Epithelial cell of umbilical artery (primary cell): Measurements from ENCODE around the gene UGT1A8. TPM values are rescaled to one million over a fixed set of nuclear protein-coding genes. Genes with fewer than 3 reads are reported as not detected.

Experiments used
- total RNA-seq: library from RNA; depleted of rRNA; stranded (reverse); fragments of >200 nt; gene quantifications from 2 replicates; pipeline ENCODE4 v1.2.3, GENCODE V29; 2014

The UGT1A8 gene
- not detected in 2 replicates for total RNA-seq

DNA sequence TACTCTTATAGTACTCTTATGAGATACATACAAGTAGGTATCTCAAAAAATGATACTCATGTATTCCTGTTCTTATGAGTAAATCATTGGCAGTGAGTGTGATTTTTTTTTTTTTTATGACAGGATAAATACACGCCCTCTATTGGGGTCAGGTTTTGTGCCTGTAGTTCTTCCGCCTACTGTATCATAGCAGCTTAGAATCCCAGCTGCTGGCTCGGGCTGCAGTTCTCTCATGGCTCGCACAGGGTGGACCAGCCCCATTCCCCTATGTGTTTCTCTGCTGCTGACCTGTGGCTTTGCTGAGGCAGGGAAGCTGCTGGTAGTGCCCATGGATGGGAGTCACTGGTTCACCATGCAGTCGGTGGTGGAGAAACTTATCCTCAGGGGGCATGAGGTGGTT is at the start of gene UGT1A8:
Gene UGT1A8 (plus strand): TSS at position 158 of the 400 bp plus-strand sequence. CDS start 75 bp downstream, at position 233.

DNA sequence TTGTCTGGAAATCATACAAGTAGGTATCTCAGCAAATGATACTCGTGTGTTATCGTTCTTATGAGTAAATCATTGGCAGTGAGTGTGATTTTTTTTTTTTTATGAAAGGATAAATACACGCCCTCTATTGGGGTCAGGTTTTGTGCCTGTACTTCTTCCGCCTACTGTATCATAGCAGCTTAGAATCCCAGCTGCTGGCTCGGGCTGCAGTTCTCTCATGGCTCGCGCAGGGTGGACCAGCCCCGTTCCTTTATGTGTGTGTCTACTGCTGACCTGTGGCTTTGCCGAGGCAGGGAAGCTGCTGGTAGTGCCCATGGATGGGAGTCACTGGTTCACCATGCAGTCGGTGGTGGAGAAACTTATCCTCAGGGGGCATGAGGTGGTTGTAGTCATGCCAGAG is 18.9 kb downstream of the UGT1A8 start, which contains the start of gene UGT1A10:
Gene UGT1A10 (plus strand): TSS at position 143 of the 400 bp plus-strand sequence. CDS start 75 bp downstream, at position 218.

DNA sequence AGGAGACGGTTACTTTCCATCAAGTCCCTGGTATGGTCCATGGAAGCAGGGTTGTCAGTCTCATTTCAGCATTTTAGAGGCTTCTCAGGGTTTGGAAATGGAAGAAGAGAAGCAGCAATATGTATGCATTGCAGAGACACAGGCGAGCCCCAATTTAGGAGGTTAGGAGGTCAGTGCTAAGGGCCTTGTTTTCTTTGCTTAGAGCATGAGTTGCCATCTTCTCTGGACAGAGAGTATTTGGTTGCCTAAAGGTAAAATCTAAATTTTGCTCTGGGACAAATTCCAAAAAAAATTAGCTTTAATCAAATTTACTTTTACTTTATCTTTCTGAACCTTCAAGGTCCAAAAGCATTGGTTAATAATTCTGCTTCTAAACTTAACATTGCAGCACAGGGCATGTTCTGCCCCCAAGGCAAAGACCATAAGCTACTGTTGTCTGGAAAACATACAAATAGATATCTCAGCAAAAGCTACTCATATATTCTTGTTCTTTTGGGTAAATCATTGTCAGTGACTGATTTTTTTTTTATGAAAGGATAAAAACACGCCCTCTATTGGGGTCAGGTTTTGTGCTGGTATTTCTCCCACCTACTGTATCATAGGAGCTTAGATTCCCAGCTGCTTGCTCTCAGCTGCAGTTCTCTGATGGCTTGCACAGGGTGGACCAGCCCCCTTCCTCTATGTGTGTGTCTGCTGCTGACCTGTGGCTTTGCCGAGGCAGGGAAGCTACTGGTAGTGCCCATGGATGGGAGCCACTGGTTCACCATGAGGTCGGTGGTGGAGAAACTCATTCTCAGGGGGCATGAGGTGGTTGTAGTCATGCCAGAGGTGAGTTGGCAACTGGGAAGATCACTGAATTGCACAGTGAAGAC is 54.1 kb downstream of the UGT1A8 start, which contains the start of gene UGT1A9:
Gene UGT1A9 (plus strand): TSS at position 609 of the 872 bp plus-strand sequence. CDS start 37 bp downstream, at position 646.

DNA sequence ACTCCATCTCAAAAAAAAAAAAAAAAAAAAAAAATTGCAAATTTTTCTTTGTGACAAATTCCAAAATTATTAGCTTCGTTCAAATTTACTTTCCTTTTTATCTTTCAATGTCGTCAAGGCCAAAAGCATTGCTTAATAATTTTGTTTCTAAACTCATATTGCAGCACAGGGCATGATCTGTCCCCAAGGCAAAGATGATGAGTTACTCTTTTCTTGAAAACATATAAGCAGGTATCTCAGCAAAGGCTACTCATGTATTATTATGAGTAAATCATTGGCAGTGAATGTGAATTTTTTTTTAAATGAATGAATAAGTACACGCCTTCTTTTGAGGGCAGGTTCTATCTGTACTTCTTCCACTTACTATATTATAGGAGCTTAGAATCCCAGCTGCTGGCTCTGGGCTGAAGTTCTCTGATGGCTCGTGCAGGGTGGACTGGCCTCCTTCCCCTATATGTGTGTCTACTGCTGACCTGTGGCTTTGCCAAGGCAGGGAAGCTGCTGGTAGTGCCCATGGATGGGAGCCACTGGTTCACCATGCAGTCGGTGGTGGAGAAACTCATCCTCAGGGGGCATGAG is 64.2 kb downstream of the UGT1A8 start, which contains the start of gene UGT1A7:
Gene UGT1A7 (plus strand): TSS at position 381 of the 579 bp plus-strand sequence. CDS start 37 bp downstream, at position 418.

DNA sequence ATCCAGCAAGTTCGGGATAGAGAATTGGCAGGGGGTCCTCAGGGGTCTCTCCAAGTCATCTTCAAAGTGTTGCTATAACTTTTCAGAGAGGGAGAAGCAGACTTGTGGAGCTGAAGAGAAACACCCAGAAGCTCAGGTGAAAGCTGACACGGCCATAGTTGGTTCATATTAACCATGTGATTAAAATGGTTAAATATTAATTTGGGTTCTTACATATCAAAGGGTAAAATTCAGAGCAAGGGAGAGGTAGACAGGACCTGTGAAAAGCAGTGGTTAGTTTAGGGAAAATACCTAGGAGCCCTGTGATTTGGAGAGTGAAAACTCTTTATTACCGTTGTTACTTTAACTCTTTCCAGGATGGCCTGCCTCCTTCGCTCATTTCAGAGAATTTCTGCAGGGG is 75.2 kb downstream of the UGT1A8 start, which contains the start of gene UGT1A6:
Gene UGT1A6 (plus strand): TSS at position 243 of the 400 bp plus-strand sequence. CDS start 115 bp downstream, at position 358.

DNA sequence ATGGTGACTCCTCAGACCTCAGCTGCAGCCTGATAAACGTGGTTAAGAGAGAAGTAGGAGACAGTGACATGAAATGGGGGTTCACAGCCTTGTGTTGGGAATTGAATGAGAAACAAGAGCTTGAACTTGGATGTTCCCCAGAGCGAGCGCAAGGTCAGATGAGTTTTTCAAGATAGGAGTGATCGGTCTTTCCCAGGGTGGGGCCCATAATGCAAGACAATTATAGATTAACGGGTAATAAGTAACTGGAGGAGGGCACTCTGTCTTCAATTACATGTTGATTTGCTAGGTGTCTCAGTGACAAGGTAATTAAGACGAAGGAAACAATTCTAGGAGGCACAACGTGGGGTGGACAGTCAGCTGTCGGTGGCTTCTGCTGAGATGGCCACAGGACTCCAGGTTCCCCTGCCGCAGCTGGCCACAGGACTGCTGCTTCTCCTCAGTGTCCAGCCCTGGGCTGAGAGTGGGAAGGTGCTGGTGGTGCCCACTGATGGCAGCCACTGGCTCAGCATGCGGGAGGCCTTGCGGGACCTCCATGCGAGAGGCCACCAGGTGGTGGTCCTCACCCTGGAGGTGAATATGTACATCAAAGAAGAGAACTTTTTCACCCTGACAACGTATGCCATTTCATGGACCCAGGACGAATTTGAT is 95.3 kb downstream of the UGT1A8 start, which contains the start of gene UGT1A5:
Gene UGT1A5 (plus strand): TSS at position 297 of the 651 bp plus-strand sequence. CDS start 85 bp downstream, at position 382.

DNA sequence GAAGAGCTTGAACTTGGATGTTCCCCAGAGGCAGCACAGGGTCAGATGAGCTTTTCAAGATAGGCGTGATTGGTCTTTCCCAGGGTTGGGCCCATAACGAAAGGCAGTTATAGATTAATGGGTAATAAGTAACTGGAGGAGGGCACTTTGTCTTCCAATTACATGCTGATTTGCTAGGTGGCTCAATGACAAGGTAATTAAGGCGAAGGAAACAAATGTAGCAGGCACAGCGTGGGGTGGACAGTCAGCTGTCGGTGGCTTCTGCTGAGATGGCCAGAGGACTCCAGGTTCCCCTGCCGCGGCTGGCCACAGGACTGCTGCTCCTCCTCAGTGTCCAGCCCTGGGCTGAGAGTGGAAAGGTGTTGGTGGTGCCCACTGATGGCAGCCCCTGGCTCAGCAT is 101.1 kb downstream of the UGT1A8 start, which contains the start of gene UGT1A4:
Gene UGT1A4 (plus strand): TSS at position 185 of the 400 bp plus-strand sequence. CDS start 85 bp downstream, at position 270.

DNA sequence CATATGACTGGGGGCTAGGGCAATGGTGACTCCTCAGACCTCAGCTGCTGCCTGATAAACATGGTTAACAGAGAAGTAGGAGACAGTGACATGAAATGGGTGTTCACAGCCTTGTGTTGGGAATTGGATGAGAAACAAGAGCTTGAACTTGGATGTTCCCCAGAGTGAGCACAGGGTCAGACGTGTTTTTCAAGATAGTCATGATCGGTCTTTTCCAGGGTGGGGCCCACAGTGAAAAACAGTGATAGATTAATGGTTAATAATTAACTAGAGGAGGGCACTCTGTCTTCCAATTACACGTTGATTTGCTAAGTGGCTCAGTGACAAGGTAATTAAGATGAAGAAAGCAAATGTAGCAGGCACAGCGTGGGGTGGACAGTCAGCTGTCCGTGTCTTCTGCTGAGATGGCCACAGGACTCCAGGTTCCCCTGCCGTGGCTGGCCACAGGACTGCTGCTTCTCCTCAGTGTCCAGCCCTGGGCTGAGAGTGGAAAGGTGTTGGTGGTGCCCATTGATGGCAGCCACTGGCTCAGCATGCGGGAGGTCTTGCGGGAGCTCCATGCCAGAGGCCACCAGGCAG is 111.4 kb downstream of the UGT1A8 start, which contains the start of gene UGT1A3:
Gene UGT1A3 (plus strand): TSS at position 320 of the 579 bp plus-strand sequence. CDS start 85 bp downstream, at position 405.

DNA sequence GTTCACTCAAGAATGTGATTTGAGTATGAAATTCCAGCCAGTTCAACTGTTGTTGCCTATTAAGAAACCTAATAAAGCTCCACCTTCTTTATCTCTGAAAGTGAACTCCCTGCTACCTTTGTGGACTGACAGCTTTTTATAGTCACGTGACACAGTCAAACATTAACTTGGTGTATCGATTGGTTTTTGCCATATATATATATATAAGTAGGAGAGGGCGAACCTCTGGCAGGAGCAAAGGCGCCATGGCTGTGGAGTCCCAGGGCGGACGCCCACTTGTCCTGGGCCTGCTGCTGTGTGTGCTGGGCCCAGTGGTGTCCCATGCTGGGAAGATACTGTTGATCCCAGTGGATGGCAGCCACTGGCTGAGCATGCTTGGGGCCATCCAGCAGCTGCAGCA is 142.6 kb downstream of the UGT1A8 start, which contains the start of gene UGT1A1:
Gene UGT1A1 (plus strand): TSS at position 228 of the 400 bp plus-strand sequence. CDS start 18 bp downstream, at position 246.

DNA sequence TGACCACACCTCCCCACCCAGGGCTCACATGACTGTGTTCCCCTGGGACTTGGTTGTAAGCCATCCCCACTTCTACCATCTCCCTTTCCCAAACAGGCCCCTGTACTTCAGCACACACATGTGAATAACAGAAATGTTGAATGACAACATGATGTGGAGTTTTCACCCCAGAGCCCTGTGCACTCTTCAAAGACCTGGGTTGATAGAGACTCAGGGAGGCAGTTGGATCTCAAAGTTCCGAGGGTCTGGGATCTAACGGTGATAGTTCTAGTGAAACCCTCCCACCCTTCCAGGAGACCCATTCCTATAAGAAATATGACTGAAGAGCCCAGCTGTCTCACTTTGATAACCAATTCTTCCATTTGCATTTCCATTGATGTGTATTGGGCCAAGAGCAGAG is 160.6 kb downstream of the UGT1A8 start, which contains the start of gene MROH2A:
Gene MROH2A (plus strand): TSS at position 301 of the 400 bp plus-strand sequence. CDS start 1,029 bp downstream, outside the sequence.

Other genes with a start within 250 kb of the UGT1A8 start
- 15.3 and 29.8 TPM in 2 replicates for gene USP40, start 50.9 kb upstream of the UGT1A8 start, total RNA-seq
- not detected in 2 replicates for gene UGT1A10, start 18.8 kb downstream of the UGT1A8 start, total RNA-seq
- 0.15 TPM in 1 of 2 replicates, not detected in the other for gene UGT1A9, start 54.3 kb downstream of the UGT1A8 start, total RNA-seq
- gene UGT1A7, start 64.3 kb downstream of the UGT1A8 start, total RNA-seq: not detected in 2 replicates
- gene UGT1A6, start 75.3 kb downstream of the UGT1A8 start, total RNA-seq: not detected in 2 replicates
- gene UGT1A5, start 95.3 kb downstream of the UGT1A8 start, total RNA-seq: not detected in 2 replicates
- not detected in 2 replicates for gene UGT1A4, start 101.1 kb downstream of the UGT1A8 start, total RNA-seq
- gene UGT1A3, start 111.4 kb downstream of the UGT1A8 start, total RNA-seq: not detected in 2 replicates
- not detected in 2 replicates for gene UGT1A1, start 142.6 kb downstream of the UGT1A8 start, total RNA-seq
- gene MROH2A, start 160.7 kb downstream of the UGT1A8 start, total RNA-seq: not detected in 2 replicates
- gene HJURP, start 236.9 kb downstream of the UGT1A8 start, total RNA-seq: 23.1 and 26.0 TPM in 2 replicates